Astrocyte (in vitro differentiated cells and primary cell): ENCODE measurements around the gene APOA4. TPM values are rescaled to one million over a fixed set of nuclear protein-coding genes. Genes with fewer than 3 reads are reported as not detected.

Experiments
- DNase-seq: peaks from one replicate; pipeline ENCODE4 v3.0.0-alpha.2; 2010; ENCODE audit warnings: low read depth
- FAIRE-seq: peaks from 2 replicates; lab custom pipeline; 2011; peaks lifted over from hg19 to GRCh38; lab: Jason Lieb, UNC
- H2AFZ ChIP-seq: 2 replicates; pipeline ENCODE4 v1.6.0; 2012; ENCODE audit warnings: low read depth, low read length, inconsistent platforms
- H3K27ac ChIP-seq: 2 replicates; pipeline ENCODE4 v1.5.1; 2011; ENCODE audit warnings: low read depth, low read length, inconsistent platforms
- H3K27me3 ChIP-seq: 2 replicates; pipeline ENCODE4 v1.6.0; 2011; ENCODE audit warnings: low read length, inconsistent platforms; ENCODE audit not compliant: insufficient read depth
- H3K36me3 ChIP-seq: 2 replicates; pipeline ENCODE4 v1.5.1; 2011; ENCODE audit warnings: low read length, inconsistent platforms; ENCODE audit not compliant: insufficient read depth
- H3K4me1 ChIP-seq: 2 replicates; pipeline ENCODE4 v1.5.1; 2011; ENCODE audit warnings: low read length, inconsistent platforms; ENCODE audit not compliant: insufficient read depth
- H3K4me2 ChIP-seq: 2 replicates; pipeline ENCODE4 v1.6.0; 2012; ENCODE audit warnings: low read length, inconsistent platforms
- H3K4me3 ChIP-seq: 2 replicates; pipeline ENCODE4 v1.5.1; 2011; ENCODE audit warnings: low read depth, mild to moderate bottlenecking, low read length, inconsistent platforms; ENCODE audit not compliant: insufficient read depth
- H3K79me2 ChIP-seq: 2 replicates; pipeline ENCODE4 v1.6.0; 2012; ENCODE audit warnings: mild to moderate bottlenecking, low read length, inconsistent platforms; ENCODE audit not compliant: insufficient read depth
- H3K9ac ChIP-seq: 2 replicates; pipeline ENCODE4 v1.6.0; 2012; ENCODE audit warnings: mild to moderate bottlenecking, low read length, inconsistent platforms
- H3K9me3 ChIP-seq: 2 replicates; pipeline ENCODE4 v1.5.1; 2012; ENCODE audit warnings: low read depth, mild to moderate bottlenecking, low read length, inconsistent platforms; ENCODE audit not compliant: insufficient read depth
- H4K20me1 ChIP-seq: 2 replicates; pipeline ENCODE4 v1.6.0; 2012; ENCODE audit warnings: low read length, inconsistent platforms; ENCODE audit not compliant: insufficient read depth
- H3K27ac Mint-ChIP-seq: one replicate; pipeline ENCODE4 v1.8.0; 2021; ENCODE audit warnings: mild to moderate bottlenecking, mixed read lengths; ENCODE audit not compliant: unreplicated experiment
- H3K27me3 Mint-ChIP-seq: one replicate; pipeline ENCODE4 v1.8.0; 2021; ENCODE audit warnings: low read depth, mixed read lengths; ENCODE audit not compliant: unreplicated experiment
- H3K36me3 Mint-ChIP-seq: one replicate; pipeline ENCODE4 v1.8.0; 2021; ENCODE audit warnings: low read depth, mixed read lengths; ENCODE audit not compliant: unreplicated experiment
- H3K4me1 Mint-ChIP-seq: one replicate; pipeline ENCODE4 v1.8.0; 2021; ENCODE audit warnings: low read depth, mixed read lengths; ENCODE audit not compliant: unreplicated experiment
- H3K4me3 Mint-ChIP-seq: one replicate; pipeline ENCODE4 v1.8.0; 2021; ENCODE audit warnings: mild to moderate bottlenecking, moderate library complexity, mixed read lengths; ENCODE audit not compliant: unreplicated experiment
- H3K9me3 Mint-ChIP-seq: one replicate; pipeline ENCODE4 v1.8.0; 2021; ENCODE audit warnings: mild to moderate bottlenecking, mixed read lengths; ENCODE audit not compliant: unreplicated experiment
- EZH2 ChIP-seq: IDR thresholded peaks from 2 replicates; pipeline ENCODE4 v1.6.1; 2012; ENCODE audit warnings: mild to moderate bottlenecking, low read length, inconsistent platforms; ENCODE audit not compliant: insufficient read depth
- total RNA-seq: library from RNA; stranded (reverse); gene quantifications from 2 replicates; pipeline ENCODE4 v1.2.1, GENCODE V29; 2021
- TF ChIP-seq, protein P1 (sequence below): IDR thresholded peaks from 2 replicates; pipeline ENCODE4 v1.5.1; 2011; ENCODE audit warnings: low read depth, mild to moderate bottlenecking, inconsistent platforms, low read length, moderate library complexity; ENCODE audit not compliant: insufficient read depth

APOA4 gene
- total RNA-seq, 1 donor from 2014 or later = not detected

DNA sequence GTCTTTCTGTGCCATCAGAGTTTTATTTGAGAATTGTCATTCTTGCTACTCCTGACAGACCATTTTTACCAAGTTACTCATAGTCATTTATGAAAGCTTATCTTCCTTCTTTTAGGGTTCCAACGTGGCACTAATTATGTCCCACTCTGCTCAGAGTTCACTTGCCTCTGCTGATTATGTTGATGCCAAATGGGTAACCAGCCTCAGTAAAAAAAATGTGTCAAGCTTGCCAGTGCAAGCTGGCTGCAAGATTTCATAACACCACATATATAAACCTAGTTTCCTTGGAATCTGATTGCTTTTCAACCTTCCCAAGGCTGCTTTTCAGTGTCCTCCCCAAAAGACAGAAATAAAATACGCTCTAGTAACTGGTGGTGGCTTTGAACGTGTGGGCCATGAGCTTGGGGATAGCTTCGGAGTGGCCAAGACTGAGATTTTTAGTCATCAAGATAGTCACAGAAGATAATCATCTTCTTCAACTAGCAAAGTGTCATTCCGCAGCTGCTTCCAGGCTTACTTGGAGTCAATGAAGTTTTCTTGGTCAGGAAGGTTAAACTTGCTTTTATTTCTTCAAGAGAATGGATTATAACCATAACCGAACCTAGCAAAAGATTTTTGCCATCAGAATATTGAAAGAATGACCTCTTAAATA is 43.8 kb upstream of the APOA4 start:
- peaks cover 27% of the 10 kb centered on the region for H3K4me1 Mint-ChIP-seq
- FAIRE-seq = no peak
- H3K9me3 Mint-ChIP-seq = peaks cover 2% of the 10 kb centered on the region
- no peak overlapping the region for H3K4me3 ChIP-seq
- H3K4me1 ChIP-seq = peaks cover 18% of the 10 kb centered on the region
- TF ChIP-seq EZH2 = no peak
- TF ChIP-seq, protein P1, sequence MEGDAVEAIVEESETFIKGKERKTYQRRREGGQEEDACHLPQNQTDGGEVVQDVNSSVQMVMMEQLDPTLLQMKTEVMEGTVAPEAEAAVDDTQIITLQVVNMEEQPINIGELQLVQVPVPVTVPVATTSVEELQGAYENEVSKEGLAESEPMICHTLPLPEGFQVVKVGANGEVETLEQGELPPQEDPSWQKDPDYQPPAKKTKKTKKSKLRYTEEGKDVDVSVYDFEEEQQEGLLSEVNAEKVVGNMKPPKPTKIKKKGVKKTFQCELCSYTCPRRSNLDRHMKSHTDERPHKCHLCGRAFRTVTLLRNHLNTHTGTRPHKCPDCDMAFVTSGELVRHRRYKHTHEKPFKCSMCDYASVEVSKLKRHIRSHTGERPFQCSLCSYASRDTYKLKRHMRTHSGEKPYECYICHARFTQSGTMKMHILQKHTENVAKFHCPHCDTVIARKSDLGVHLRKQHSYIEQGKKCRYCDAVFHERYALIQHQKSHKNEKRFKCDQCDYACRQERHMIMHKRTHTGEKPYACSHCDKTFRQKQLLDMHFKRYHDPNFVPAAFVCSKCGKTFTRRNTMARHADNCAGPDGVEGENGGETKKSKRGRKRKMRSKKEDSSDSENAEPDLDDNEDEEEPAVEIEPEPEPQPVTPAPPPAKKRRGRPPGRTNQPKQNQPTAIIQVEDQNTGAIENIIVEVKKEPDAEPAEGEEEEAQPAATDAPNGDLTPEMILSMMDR = no peak
- H3K27ac Mint-ChIP-seq = no peak overlapping the region
- peaks cover 36% of the 10 kb centered on the region for H3K36me3 Mint-ChIP-seq
- no peaks in the 10 kb centered on the region for H3K9me3 ChIP-seq
- H3K4me3 Mint-ChIP-seq = no peak overlapping the region
- H3K27me3 Mint-ChIP-seq = no peaks in the 10 kb centered on the region
- no peaks in the 10 kb centered on the region for H3K79me2 ChIP-seq
- no peaks in the 10 kb centered on the region for H4K20me1 ChIP-seq
- peaks cover 5% of the 10 kb centered on the region for H3K36me3 ChIP-seq
- no peak overlapping the region for H3K9ac ChIP-seq
- no peak for DNase-seq
- H3K27me3 ChIP-seq = no peaks in the 10 kb centered on the region
- no peak overlapping the region for H2AFZ ChIP-seq
- no peak overlapping the region for H3K4me2 ChIP-seq
- H3K27ac ChIP-seq = no peak overlapping the region

DNA sequence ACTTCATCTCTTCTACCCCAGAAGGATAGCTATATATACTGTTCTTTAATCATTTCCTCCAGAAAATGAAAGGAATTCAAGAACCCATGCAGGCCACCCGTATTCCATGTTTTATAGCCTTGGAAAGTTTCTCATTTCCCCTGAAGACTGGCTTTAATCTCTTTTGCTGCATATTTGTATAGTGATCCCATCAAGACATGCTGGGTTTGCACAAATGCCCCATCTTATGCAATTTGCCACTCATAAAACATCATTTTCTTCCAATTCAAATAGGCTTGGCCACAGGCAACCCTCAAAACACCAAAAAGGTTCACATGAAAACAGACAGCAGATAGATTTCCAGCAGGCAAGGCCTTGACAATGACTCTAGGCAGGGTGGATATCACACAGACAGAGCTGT is 42.6 kb upstream of the APOA4 start:
- Mint-ChIP-seq H3K9me3 (peaks cover 2% of the 10 kb centered on the region), H3K27ac (no peak overlapping the region), H3K4me3 (no peak overlapping the region), H3K36me3 (peaks cover 37% of the 10 kb centered on the region), H3K4me1 (peaks cover 31% of the 10 kb centered on the region), H3K27me3 (no peaks in the 10 kb centered on the region)
- no peaks in the 10 kb centered on the region for H3K79me2 ChIP-seq
- no peak overlapping the region for H3K4me3 ChIP-seq
- no peak overlapping the region for H3K4me2 ChIP-seq
- peaks cover 12% of the 10 kb centered on the region for H3K4me1 ChIP-seq
- H3K27ac ChIP-seq = no peak overlapping the region
- no peaks in the 10 kb centered on the region for H3K27me3 ChIP-seq
- H2AFZ ChIP-seq = no peak overlapping the region
- no peaks in the 10 kb centered on the region for H3K9me3 ChIP-seq
- no peaks in the 10 kb centered on the region for H4K20me1 ChIP-seq
- peaks cover 5% of the 10 kb centered on the region for H3K36me3 ChIP-seq
- no peak for TF ChIP-seq EZH2
- TF ChIP-seq, protein P1 = no peak
- FAIRE-seq (no peak), DNase-seq (no peak)
- H3K9ac ChIP-seq = no peak overlapping the region

DNA sequence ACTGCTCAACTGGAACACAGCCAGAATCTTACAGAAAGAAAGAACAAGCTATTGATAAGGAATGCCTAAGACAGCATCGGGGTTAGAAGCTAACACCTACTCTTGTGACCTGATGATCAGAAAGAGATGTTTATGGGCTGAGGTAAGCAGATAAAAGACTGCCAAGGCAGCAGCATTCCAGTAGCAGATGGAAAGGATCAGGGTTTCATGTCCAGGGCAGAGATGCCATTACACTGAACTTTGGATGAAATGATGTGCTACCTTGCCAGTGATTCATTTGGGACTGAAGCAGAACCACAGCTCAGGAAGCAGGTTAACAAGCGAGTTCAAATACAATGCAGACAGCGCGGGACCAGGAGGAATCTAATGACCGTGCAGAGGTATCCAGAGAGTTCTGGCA is 41.4 kb upstream of the APOA4 start:
- Histone ChIP-seq H3K36me3 (peaks cover 5% of the 10 kb centered on the region), H3K27me3 (no peaks in the 10 kb centered on the region), H3K27ac (no peak overlapping the region), H2AFZ (no peak overlapping the region), H3K9ac (no peak overlapping the region), H3K4me3 (no peak overlapping the region), H4K20me1 (no peaks in the 10 kb centered on the region), H3K9me3 (no peaks in the 10 kb centered on the region), H3K4me2 (no peak overlapping the region), H3K79me2 (no peaks in the 10 kb centered on the region), H3K4me1 (peaks cover 10% of the 10 kb centered on the region)
- no peak overlapping the region for H3K27ac Mint-ChIP-seq
- FAIRE-seq (peak; percentile 13), DNase-seq (peak; percentile 55)
- H3K9me3 Mint-ChIP-seq = peaks cover 2% of the 10 kb centered on the region
- TF ChIP-seq EZH2 = no peak
- TF ChIP-seq, protein P1 = no peak
- peaks cover 39% of the 10 kb centered on the region for H3K36me3 Mint-ChIP-seq
- H3K4me3 Mint-ChIP-seq = no peak overlapping the region
- peaks cover 31% of the 10 kb centered on the region for H3K4me1 Mint-ChIP-seq
- H3K27me3 Mint-ChIP-seq = no peaks in the 10 kb centered on the region
